OCI-M2 (cell line): ENCODE measurements around the gene ALG14.

Source experiments
- DNase-seq: peaks from one replicate; lab custom pipeline; 2025; ENCODE audit not compliant: unreplicated experiment; lab: John Stamatoyannopoulos, UW

Gene ALG14

DNA sequence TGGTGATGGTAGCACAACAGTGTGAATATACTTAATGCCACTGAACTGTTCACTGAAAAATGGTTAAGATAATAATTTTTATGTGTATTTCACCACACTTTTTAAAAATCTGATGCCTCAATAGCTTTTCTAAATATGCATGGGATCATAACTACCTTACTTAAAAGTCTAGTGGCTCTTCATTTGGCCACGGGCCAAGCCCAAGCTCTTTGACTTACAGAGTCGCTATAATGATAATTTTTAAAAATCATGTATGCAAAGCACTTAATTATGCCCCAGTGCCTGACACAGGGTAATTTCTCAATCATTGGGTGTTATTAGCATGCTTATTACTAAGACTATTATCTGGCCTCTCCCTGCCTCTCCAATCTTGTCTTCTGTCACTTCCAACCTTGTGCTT lies 138.2 kb downstream of the ALG14 start:
- DNase-seq = no peak

DNA sequence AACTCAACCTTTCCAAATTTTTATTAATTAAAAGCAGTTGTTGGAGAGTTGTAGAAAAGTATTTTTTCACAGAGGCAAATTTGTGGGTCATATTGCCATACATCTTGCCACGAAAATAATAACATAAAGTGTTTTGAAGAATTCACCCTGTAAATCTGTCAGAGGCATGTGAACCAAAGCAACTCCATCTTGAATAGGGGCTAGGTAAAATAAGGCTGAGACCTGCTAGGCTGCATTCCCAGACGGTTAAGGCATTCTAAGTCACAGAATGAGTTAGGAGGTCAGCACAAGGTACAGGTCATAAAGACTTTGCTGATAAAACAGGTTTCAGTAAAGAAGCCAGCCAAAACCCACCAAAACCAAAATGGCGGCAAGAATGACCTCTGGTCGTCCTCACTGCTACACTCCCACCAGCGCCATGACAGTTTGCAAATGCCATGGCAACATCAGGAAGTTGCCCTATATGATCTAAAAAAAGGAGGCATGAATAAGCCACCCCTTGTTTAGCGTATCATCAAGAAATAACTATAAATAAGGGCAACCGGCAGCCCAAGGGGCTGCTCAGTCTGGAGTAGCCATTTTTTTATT lies 141.4 kb downstream of the ALG14 start:
- no peak for DNase-seq

DNA sequence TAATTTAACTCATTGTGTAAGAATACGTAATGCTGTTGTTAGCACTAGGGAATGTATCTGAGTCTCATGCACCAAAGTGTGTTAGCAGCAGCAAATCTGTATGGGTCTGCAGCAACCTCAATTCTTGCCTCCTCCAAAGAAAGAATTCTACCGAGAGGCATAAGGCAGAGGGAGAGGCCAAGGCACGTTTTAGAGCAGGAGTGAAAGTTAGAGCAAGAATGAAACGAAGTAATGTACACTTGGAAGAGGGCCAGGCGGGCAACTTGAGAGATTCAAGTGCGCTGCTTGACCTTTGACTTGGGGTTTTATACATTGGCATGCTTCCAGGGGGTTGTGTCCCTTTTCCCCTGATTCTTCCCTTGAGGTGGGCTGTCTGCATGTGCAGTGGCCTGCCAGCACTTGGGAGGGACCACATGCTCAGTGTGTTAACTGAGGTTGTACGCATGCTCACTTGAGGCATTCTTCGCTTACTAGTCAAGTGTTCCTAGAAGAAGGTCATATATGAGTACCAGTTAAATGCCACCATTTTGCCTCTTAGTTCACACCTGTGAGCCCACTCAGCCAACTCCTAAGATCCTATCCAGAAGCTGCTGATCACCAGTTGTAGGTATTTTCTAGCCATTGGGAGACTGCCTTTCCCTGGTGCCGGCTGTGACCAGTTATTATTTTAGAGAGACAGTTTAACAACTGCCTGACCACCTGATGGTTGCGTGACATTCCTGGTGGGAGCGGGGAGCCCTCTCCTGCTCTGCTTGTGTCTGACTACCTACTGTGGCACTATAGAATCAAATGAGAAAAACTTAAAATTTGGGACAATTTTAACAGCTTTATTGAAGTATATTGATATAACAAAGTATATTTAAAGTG lies 143.2 kb downstream of the ALG14 start:
- DNase-seq = no peak

DNA sequence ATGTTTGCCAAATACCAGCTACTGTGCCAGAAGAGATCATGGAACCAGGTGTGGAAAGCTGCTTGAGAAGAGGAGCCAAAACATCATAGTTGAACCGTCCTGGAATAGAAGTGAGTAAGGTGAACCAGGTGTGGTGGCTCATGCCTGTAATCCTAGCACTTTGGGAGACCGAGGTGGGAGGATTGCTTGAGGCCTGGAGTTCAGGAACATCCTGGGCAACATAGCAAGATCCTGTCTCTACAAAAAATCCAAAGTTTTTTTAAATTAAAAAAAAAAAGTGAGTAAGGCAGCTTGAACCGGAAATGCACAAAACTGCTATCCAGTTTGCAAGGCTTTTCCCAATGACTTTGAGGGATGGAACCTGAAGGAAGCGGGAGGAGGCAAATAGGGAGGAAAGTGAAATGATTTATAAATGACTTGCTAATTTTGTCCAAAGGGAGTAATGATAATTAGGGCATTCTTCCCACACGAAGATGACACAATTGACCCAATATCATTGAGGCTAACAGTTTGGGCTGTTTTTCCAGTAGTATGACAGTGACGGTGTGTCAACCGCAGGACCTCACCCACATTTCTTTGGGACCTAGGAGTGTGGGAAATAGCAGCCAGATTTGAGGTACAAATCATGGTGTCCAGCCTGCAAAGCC lies 144.3 kb downstream of the ALG14 start:
- DNase-seq = no peak

- no peak for DNase-seq
Observed at GRCh38 chr1:94927405-94928175, 145.2 kb downstream of the ALG14 start.

- no peak for DNase-seq
Observed at GRCh38 chr1:94926915-94927404, 145.8 kb downstream of the ALG14 start, which contains the start of gene CNN3. Gene CNN3 (minus strand): TSS chr1:94927110. CDS start chr1:94926894, 216 bp downstream.

- no peak for DNase-seq
Observed at GRCh38 chr1:94926126-94926914, 146.4 kb downstream of the ALG14 start.

GRCh38 chr1:94925561-94926125 lies 147.1 kb downstream of the ALG14 start:
- DNase-seq = no peak

DNA sequence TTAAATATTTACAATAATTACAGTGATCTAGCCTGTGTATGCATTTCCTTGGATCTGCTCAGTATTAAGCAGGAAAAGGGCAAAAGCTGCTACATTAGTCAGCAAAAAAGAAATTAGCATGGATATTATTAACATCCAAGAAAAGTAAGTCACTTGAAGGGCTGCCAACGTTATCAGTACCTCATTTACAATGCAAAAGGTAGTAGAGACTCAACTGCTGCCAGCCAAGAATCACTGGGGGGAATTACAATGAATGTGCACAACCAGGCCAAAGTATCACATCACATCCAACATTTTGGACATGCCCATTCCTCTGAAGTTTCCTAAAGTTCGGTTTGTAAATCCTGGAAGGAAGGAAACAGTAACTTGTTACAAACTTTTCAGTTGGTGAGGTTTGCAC lies 147.7 kb downstream of the ALG14 start:
- DNase-seq = no peak
